HCT116 (cell line): ENCODE measurements around the gene NAALADL2. TPM values are rescaled to one million over a fixed set of nuclear protein-coding genes. Genes with fewer than 3 reads are reported as not detected.

Source experiments
- ATAC-seq: fragments of 200-7000 bp; cut with Tn5 transposase; 2 replicates; pipeline ENCODE4 v1.9.1; 2020; ENCODE audit warnings: mild to moderate bottlenecking, moderate library complexity
- BruUV-seq: library from RNA; stranded (reverse); fragments of 400-500 nt; replicated peaks from 2 replicates; lab custom pipeline; 2021; lab: Mats Ljungman, UMichigan
- CTCF ChIA-PET: fragments of 300-600 bp; sonication (Branson Sonifier 250); formaldehyde crosslinking; loops from one replicate; lab custom pipeline; 2021; ENCODE audit warnings: antibody characterized with exemption; lab: Charles Lee
- POLR2A ChIA-PET: fragments of 300-600, 350-600 bp; sonication (Branson Sonifier 250); formaldehyde crosslinking; loops from one replicate; lab custom pipeline; 2021; ENCODE audit warnings: antibody characterized with exemption; lab: Charles Lee
- RAD21 ChIA-PET, 2 experiments: fragments of 300-600 bp; sonication (Branson Sonifier 250); formaldehyde crosslinking; loops; one replicate each; lab custom pipeline; 2023; ENCODE audit warnings: low total read pairs in 2 of 2; ENCODE audit not compliant: uncharacterized antibody in 2 of 2, unreplicated experiment in 2 of 2, low non-redundant PET in 1 of 2; lab: Charles Lee
- DNase-seq: peaks from one replicate; pipeline ENCODE4 v3.0.0-alpha.2; 2010; ENCODE audit warnings: low read depth, low spot score
- H2AFZ ChIP-seq: fragments of 200-600 bp; shearing (Covaris generic), sonication (generic); 2 replicates; pipeline ENCODE4 v1.6.1; 2017; ENCODE audit warnings: low read depth, mixed run types, mixed read lengths, antibody characterized with exemption, low read length; ENCODE audit not compliant: poor library complexity, severe bottlenecking
- H3K27ac ChIP-seq: 2 replicates; pipeline ENCODE4 v1.5.1; 2012; ENCODE audit warnings: low read depth, low read length
- H3K27me3 ChIP-seq: fragments of 200-600 bp; sonication (generic); 2 replicates; pipeline ENCODE4 v1.6.1; 2016; ENCODE audit warnings: mixed run types, low read length, mixed read lengths; ENCODE audit not compliant: insufficient read depth
- H3K36me3 ChIP-seq, 2 experiments: fragments of 200-500 bp in 1 of 2; fragments of 200-600 bp in 1 of 2; sonication (Bioruptor generic) in 1 of 2; sonication (generic) in 1 of 2; 2 replicates each; pipeline versions ENCODE4 v1.5.1 to v1.6.1; 2014 to 2016; ENCODE audit warnings: low read length in 2 of 2, inconsistent platforms in 1 of 2, mixed read lengths in 1 of 2, mixed run types in 1 of 2; ENCODE audit not compliant: insufficient read depth in 2 of 2, control insufficient read depth in 1 of 2
- H3K4me1 ChIP-seq, 2 experiments: fragments of 200-600 bp in 1 of 2; sonication (generic) in 1 of 2; 2 replicates each; pipeline versions ENCODE4 v1.5.1 to v1.6.1; 2012 to 2017; ENCODE audit warnings: low read length in 2 of 2, inconsistent platforms in 1 of 2, mild to moderate bottlenecking in 1 of 2, mixed read lengths in 1 of 2, mixed run types in 1 of 2, moderate library complexity in 1 of 2; ENCODE audit not compliant: insufficient read depth in 2 of 2, control insufficient read depth in 1 of 2
- H3K4me2 ChIP-seq: fragments of 200-600 bp; sonication (generic); 2 replicates; pipeline ENCODE4 v1.6.1; 2017; ENCODE audit warnings: mixed run types, low read length, mixed read lengths
- H3K4me3 ChIP-seq, 2 experiments: fragments of 200-600 bp in 1 of 2; sonication (generic) in 1 of 2; replicated peaks in 1 of 2; 2 replicates each; pipeline ENCODE4 v1.5.1; 2011 to 2016; ENCODE audit warnings: low read length in 2 of 2, control low read depth in 1 of 2, low read depth in 1 of 2, mild to moderate bottlenecking in 1 of 2, mixed read lengths in 1 of 2, mixed run types in 1 of 2
- H3K79me2 ChIP-seq: fragments of 200-600 bp; sonication (generic); 2 replicates; pipeline ENCODE4 v1.6.1; 2017; ENCODE audit warnings: mild to moderate bottlenecking, mixed run types, low read length, moderate library complexity, mixed read lengths; ENCODE audit not compliant: insufficient read depth
- H3K9ac ChIP-seq: fragments of 200-600 bp; sonication (generic); 2 replicates; pipeline ENCODE4 v1.6.1; 2016; ENCODE audit warnings: low read length, mixed read lengths
- H3K9me2 ChIP-seq: fragments of 200-600 bp; sonication (generic), shearing (Covaris generic); 2 replicates; pipeline ENCODE4 v1.6.1; 2017; ENCODE audit warnings: mixed run types, mild to moderate bottlenecking, moderate library complexity; ENCODE audit not compliant: insufficient read depth
- H3K9me3 ChIP-seq, 2 experiments: fragments of 200-500 bp in 1 of 2; fragments of 200-600 bp in 1 of 2; sonication (Bioruptor generic) in 1 of 2; sonication (generic) in 1 of 2; 2 replicates each; pipeline ENCODE4 v1.6.1; 2014 to 2017; ENCODE audit warnings: low read length in 2 of 2, mixed read lengths in 2 of 2, inconsistent platforms in 1 of 2, low read depth in 1 of 2, mild to moderate bottlenecking in 1 of 2, mixed run types in 1 of 2, moderate library complexity in 1 of 2; ENCODE audit not compliant: control insufficient read depth in 1 of 2, insufficient read depth in 1 of 2
- H4K20me1 ChIP-seq: fragments of 200-600 bp; sonication (generic), shearing (Covaris generic); 2 replicates; pipeline ENCODE4 v1.6.1; 2017; ENCODE audit warnings: mixed run types, mild to moderate bottlenecking, moderate library complexity; ENCODE audit not compliant: insufficient read depth
- EGR1 ChIP-seq: IDR thresholded peaks from 2 replicates; pipeline ENCODE4 v1.6.1; 2012; ENCODE audit warnings: low read depth
- ELF1 ChIP-seq: IDR thresholded peaks from 2 replicates; pipeline ENCODE4 v1.6.1; 2012; ENCODE audit warnings: low read depth, borderline replicate concordance
- RAD21 ChIP-seq: IDR thresholded peaks from 2 replicates; pipeline ENCODE4 v1.6.1; 2012; ENCODE audit warnings: low read depth, mild to moderate bottlenecking
- SIN3A ChIP-seq: IDR thresholded peaks from 2 replicates; pipeline ENCODE4 v1.6.1; 2012; ENCODE audit warnings: low read depth
- SP1 ChIP-seq: IDR thresholded peaks from 2 replicates; pipeline ENCODE4 v1.6.1; 2012; ENCODE audit warnings: low read depth
- TCF7L2 ChIP-seq: IDR thresholded peaks from 2 replicates; pipeline ENCODE4 v1.7.0; 2011; ENCODE audit warnings: borderline replicate concordance, inconsistent platforms; ENCODE audit not compliant: insufficient read depth, insufficient read length; ENCODE audit errors: extremely low read depth
- YY1 ChIP-seq: IDR thresholded peaks from 2 replicates; pipeline ENCODE4 v1.6.1; 2011; ENCODE audit warnings: low read length, low read depth, moderate library complexity, mild to moderate bottlenecking; ENCODE audit not compliant: insufficient replicate concordance; ENCODE audit errors: extremely low read depth
- ZFX ChIP-seq: fragments of 450-650 bp; IDR thresholded peaks from 2 replicates; pipeline ENCODE4 v1.6.1; 2017
- ZNF274 ChIP-seq: fragments of 200-500 bp; sonication (Bioruptor generic); IDR thresholded peaks from 2 replicates; pipeline ENCODE4 v1.6.1; 2014; ENCODE audit warnings: mild to moderate bottlenecking, low read depth, low read length, inconsistent platforms
- intact Hi-C: fragments of 100-400 bp; cut with micrococcal nuclease; formaldehyde crosslinking; loops from 2 replicates; pipeline ENCODE4 v1.10.0; 2022
- total RNA-seq: library from RNA; stranded (reverse); gene quantifications from one replicate; pipeline ENCODE4 v1.2.1, GENCODE V29; 2021; ENCODE audit not compliant: unreplicated experiment
- TF ChIP-seq, protein P1 (sequence below): IDR thresholded peaks from 2 replicates; pipeline ENCODE4 v1.6.1; 2012; ENCODE audit warnings: low read depth
- TF ChIP-seq, protein P2 (sequence below): IDR thresholded peaks from 2 replicates; pipeline ENCODE4 v1.6.1; 2012

NAALADL2 gene
- total RNA-seq, 1 experiment from 2014 or later = 2.9 TPM

DNA sequence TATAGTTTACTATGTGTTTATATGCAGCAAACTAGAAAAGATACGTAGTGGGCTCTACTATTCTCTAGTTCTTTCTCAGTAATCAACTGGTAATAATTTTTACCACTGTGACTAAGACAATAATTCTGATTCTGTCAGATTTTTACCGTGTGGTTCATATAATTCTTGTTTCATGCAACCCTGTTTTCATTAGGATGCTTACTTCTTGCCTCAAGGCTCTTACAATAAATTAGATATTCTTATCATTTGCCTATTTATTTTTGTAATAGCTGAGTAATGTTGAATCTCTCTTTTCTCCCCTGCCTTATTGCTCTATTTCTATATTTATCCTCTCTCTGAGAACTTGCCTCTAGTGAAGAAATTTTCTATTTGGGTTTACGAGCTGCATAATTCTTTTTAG is 524.7 kb downstream of the NAALADL2 start:
- no peak for DNase-seq
- no peaks in the 10 kb centered on the region for H3K9me3 ChIP-seq
- no peak for ATAC-seq
- H3K4me3 ChIP-seq = no peak overlapping the region
- ChIA-PET RAD21 (no interaction called here), POLR2A (no interaction called here), CTCF (no interaction called here)
- H3K27me3 ChIP-seq = no peaks in the 10 kb centered on the region
- no peaks in the 10 kb centered on the region for H3K4me1 ChIP-seq
- no peak overlapping the region for H2AFZ ChIP-seq
- no peaks in the 10 kb centered on the region for H4K20me1 ChIP-seq
- TF ChIP-seq ELF1 = no peak
- no peak overlapping the region for H3K9ac ChIP-seq
- H3K4me2 ChIP-seq = no peak overlapping the region
- no peak overlapping the region for H3K27ac ChIP-seq
- no peaks in the 10 kb centered on the region for H3K9me2 ChIP-seq
- no TSS peak for BruUV-seq
- no peaks in the 10 kb centered on the region for H3K36me3 ChIP-seq
- H3K79me2 ChIP-seq = no peaks in the 10 kb centered on the region
- intact Hi-C loops = no loop called here

DNA sequence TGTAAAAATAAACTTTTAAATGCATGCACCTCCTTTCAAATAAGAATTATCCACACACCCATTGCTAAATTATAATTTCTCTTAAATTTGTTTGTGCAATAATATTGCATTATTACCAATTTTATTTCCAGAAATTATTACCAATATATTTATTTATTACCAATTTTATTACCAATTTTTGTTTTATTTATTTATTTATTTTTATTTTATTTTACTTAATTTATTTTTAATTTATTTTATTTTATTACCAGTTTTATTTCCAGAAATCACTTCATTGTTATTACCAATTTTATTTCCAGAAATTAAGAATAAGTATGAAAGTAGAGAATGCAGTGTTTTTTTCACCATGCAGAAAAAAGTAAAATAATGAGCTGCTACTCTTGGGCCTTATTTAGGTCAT is 525.4 kb downstream of the NAALADL2 start:
- ChIA-PET POLR2A (no interaction called here), CTCF (no interaction called here)
- no peak overlapping the region for H3K4me3 ChIP-seq
- H3K9ac ChIP-seq = no peak overlapping the region
- no peaks in the 10 kb centered on the region for H3K79me2 ChIP-seq
- H3K27me3 ChIP-seq = no peaks in the 10 kb centered on the region
- no peak overlapping the region for H3K27ac ChIP-seq
- no peak for ATAC-seq
- no peaks in the 10 kb centered on the region for H3K4me1 ChIP-seq
- H4K20me1 ChIP-seq = no peaks in the 10 kb centered on the region
- no peak overlapping the region for H2AFZ ChIP-seq
- no TSS peak for BruUV-seq
- no peak overlapping the region for H3K4me2 ChIP-seq
- no peaks in the 10 kb centered on the region for H3K9me2 ChIP-seq
- TF ChIP-seq EGR1 (no peak), ELF1 (no peak), ZNF274 (no peak), SIN3A (no peak), ZFX (no peak), TCF7L2 (no peak), SP1 (no peak), RAD21 (no peak), YY1 (no peak)
- TF ChIP-seq, protein P1, sequence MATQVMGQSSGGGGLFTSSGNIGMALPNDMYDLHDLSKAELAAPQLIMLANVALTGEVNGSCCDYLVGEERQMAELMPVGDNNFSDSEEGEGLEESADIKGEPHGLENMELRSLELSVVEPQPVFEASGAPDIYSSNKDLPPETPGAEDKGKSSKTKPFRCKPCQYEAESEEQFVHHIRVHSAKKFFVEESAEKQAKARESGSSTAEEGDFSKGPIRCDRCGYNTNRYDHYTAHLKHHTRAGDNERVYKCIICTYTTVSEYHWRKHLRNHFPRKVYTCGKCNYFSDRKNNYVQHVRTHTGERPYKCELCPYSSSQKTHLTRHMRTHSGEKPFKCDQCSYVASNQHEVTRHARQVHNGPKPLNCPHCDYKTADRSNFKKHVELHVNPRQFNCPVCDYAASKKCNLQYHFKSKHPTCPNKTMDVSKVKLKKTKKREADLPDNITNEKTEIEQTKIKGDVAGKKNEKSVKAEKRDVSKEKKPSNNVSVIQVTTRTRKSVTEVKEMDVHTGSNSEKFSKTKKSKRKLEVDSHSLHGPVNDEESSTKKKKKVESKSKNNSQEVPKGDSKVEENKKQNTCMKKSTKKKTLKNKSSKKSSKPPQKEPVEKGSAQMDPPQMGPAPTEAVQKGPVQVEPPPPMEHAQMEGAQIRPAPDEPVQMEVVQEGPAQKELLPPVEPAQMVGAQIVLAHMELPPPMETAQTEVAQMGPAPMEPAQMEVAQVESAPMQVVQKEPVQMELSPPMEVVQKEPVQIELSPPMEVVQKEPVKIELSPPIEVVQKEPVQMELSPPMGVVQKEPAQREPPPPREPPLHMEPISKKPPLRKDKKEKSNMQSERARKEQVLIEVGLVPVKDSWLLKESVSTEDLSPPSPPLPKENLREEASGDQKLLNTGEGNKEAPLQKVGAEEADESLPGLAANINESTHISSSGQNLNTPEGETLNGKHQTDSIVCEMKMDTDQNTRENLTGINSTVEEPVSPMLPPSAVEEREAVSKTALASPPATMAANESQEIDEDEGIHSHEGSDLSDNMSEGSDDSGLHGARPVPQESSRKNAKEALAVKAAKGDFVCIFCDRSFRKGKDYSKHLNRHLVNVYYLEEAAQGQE = no peak
- TF ChIP-seq, protein P2, sequence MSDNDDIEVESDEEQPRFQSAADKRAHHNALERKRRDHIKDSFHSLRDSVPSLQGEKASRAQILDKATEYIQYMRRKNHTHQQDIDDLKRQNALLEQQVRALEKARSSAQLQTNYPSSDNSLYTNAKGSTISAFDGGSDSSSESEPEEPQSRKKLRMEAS = no peak
- TF ChIP-seq, all 23 proteins: peak for 0
- no peak for DNase-seq
- H3K9me3 ChIP-seq = no peaks in the 10 kb centered on the region
- intact Hi-C loops = no loop called here
- RAD21 ChIA-PET = no interaction called here
- no peaks in the 10 kb centered on the region for H3K36me3 ChIP-seq
